HepG2 (cell line): ENCODE results near the gene STK32A.

Source experiments
- EZH2 ChIP-seq: conservative IDR thresholded peaks from 2 replicates; pipeline ENCODE4 v1.6.1; 2012; ENCODE audit warnings: mild to moderate bottlenecking, low read depth, low read length, moderate library complexity
- POLR2AphosphoS2 ChIP-seq: IDR thresholded peaks from 2 replicates; pipeline ENCODE4 v1.6.1; 2011; ENCODE audit warnings: low read depth, low read length, improper control_type of control experiment
- RFX5 ChIP-seq: IDR thresholded peaks from 2 replicates; pipeline ENCODE4 v1.6.1; 2011; ENCODE audit warnings: low read depth, low read length, improper control_type of control experiment
- ZFP1 ChIP-seq: IDR thresholded peaks from 2 replicates; pipeline ENCODE4 v1.6.1; 2016
- ZNF660 ChIP-seq: sonication (generic); formaldehyde crosslinking; IDR thresholded peaks from 2 replicates; pipeline ENCODE4 v1.5.1; 2020; ENCODE audit warnings: mild to moderate bottlenecking, low read depth, missing genetic modification reagents, borderline replicate concordance
- TF ChIP-seq, protein P1 (sequence below): IDR thresholded peaks from 2 replicates; pipeline ENCODE4 v1.6.1; 2016; ENCODE audit warnings: low read depth
- TF ChIP-seq, protein P2 (sequence below): sonication (generic); formaldehyde crosslinking; IDR thresholded peaks from 2 replicates; pipeline ENCODE4 v1.8.1; 2023; ENCODE audit warnings: mild to moderate bottlenecking, missing genetic modification reagents
- TF ChIP-seq, protein P3 (sequence below): fragments of 450-650 bp; IDR thresholded peaks from 2 replicates; pipeline ENCODE4 v1.6.1; 2016
- TF ChIP-seq, protein P4 (sequence below): sonication (generic); formaldehyde crosslinking; IDR thresholded peaks from 2 replicates; pipeline ENCODE4 v1.5.1; 2020; ENCODE audit warnings: mild to moderate bottlenecking, missing genetic modification reagents, moderate library complexity
- TF ChIP-seq, protein P5 (sequence below): sonication (generic); formaldehyde crosslinking; IDR thresholded peaks from 2 replicates; pipeline ENCODE4 v1.5.0; 2020; ENCODE audit warnings: mild to moderate bottlenecking, missing genetic modification reagents, moderate library complexity
- TF ChIP-seq, protein P6 (sequence below): IDR thresholded peaks from 2 replicates; pipeline ENCODE4 v1.6.1; 2016; ENCODE audit warnings: control low read depth
- TF ChIP-seq, protein P7 (sequence below): sonication (generic); formaldehyde crosslinking; IDR thresholded peaks from 2 replicates; pipeline ENCODE4 v1.5.0; 2020; ENCODE audit warnings: missing genetic modification reagents

DNA sequence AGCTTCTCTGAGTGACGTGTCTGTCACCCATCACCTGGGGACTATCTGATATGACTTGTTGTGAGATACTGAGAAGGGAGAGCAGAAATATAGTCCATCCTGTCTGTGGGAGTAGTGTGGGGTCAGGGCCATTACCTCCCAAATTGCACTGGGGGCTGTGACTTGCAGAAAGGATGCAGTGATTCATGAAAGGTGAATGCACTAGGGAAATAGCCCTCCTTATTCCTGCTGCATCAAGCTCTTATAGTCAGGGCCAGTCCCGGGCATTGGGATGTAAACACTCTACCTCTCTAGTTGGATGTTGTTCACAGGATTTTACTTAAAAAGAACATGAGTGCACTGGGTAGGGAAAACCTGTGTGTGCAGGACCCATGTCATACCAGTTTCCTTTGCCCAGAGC lies 124.8 kb downstream of the STK32A start:
- TF ChIP-seq, protein P1, sequence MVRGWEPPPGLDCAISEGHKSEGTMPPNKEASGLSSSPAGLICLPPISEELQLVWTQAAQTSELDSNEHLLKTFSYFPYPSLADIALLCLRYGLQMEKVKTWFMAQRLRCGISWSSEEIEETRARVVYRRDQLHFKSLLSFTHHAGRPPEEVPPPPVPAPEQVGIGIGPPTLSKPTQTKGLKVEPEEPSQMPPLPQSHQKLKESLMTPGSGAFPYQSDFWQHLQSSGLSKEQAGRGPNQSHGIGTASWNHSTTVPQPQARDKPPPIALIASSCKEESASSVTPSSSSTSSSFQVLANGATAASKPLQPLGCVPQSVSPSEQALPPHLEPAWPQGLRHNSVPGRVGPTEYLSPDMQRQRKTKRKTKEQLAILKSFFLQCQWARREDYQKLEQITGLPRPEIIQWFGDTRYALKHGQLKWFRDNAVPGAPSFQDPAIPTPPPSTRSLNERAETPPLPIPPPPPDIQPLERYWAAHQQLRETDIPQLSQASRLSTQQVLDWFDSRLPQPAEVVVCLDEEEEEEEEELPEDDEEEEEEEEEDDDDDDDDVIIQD, result no peak
- TF ChIP-seq, protein P2, sequence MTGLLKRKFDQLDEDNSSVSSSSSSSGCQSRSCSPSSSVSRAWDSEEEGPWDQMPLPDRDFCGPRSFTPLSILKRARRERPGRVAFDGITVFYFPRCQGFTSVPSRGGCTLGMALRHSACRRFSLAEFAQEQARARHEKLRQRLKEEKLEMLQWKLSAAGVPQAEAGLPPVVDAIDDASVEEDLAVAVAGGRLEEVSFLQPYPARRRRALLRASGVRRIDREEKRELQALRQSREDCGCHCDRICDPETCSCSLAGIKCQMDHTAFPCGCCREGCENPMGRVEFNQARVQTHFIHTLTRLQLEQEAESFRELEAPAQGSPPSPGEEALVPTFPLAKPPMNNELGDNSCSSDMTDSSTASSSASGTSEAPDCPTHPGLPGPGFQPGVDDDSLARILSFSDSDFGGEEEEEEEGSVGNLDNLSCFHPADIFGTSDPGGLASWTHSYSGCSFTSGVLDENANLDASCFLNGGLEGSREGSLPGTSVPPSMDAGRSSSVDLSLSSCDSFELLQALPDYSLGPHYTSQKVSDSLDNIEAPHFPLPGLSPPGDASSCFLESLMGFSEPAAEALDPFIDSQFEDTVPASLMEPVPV (CRISPR knock-in tag), result no peak
- TF ChIP-seq ZNF660 (no peak), ZFP1 (CRISPR knock-in tag) (no peak), POLR2AphosphoS2 (no peak), RFX5 (no peak), EZH2 (no peak)
- TF ChIP-seq, protein P3, sequence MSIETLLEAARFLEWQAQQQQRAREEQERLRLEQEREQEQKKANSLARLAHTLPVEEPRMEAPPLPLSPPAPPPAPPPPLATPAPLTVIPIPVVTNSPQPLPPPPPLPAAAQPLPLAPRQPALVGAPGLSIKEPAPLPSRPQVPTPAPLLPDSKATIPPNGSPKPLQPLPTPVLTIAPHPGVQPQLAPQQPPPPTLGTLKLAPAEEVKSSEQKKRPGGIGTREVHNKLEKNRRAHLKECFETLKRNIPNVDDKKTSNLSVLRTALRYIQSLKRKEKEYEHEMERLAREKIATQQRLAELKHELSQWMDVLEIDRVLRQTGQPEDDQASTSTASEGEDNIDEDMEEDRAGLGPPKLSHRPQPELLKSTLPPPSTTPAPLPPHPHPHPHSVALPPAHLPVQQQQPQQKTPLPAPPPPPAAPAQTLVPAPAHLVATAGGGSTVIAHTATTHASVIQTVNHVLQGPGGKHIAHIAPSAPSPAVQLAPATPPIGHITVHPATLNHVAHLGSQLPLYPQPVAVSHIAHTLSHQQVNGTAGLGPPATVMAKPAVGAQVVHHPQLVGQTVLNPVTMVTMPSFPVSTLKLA, result no peak
- TF ChIP-seq, protein P4, sequence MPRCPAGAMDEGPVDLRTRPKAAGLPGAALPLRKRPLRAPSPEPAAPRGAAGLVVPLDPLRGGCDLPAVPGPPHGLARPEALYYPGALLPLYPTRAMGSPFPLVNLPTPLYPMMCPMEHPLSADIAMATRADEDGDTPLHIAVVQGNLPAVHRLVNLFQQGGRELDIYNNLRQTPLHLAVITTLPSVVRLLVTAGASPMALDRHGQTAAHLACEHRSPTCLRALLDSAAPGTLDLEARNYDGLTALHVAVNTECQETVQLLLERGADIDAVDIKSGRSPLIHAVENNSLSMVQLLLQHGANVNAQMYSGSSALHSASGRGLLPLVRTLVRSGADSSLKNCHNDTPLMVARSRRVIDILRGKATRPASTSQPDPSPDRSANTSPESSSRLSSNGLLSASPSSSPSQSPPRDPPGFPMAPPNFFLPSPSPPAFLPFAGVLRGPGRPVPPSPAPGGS (CRISPR knock-in tag), result no peak
- TF ChIP-seq, protein P5, sequence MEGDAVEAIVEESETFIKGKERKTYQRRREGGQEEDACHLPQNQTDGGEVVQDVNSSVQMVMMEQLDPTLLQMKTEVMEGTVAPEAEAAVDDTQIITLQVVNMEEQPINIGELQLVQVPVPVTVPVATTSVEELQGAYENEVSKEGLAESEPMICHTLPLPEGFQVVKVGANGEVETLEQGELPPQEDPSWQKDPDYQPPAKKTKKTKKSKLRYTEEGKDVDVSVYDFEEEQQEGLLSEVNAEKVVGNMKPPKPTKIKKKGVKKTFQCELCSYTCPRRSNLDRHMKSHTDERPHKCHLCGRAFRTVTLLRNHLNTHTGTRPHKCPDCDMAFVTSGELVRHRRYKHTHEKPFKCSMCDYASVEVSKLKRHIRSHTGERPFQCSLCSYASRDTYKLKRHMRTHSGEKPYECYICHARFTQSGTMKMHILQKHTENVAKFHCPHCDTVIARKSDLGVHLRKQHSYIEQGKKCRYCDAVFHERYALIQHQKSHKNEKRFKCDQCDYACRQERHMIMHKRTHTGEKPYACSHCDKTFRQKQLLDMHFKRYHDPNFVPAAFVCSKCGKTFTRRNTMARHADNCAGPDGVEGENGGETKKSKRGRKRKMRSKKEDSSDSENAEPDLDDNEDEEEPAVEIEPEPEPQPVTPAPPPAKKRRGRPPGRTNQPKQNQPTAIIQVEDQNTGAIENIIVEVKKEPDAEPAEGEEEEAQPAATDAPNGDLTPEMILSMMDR, result no peak
- TF ChIP-seq, protein P6, sequence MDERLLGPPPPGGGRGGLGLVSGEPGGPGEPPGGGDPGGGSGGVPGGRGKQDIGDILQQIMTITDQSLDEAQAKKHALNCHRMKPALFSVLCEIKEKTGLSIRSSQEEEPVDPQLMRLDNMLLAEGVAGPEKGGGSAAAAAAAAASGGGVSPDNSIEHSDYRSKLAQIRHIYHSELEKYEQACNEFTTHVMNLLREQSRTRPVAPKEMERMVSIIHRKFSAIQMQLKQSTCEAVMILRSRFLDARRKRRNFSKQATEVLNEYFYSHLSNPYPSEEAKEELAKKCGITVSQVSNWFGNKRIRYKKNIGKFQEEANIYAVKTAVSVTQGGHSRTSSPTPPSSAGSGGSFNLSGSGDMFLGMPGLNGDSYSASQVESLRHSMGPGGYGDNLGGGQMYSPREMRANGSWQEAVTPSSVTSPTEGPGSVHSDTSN (CRISPR knock-in tag), result no peak
- TF ChIP-seq, protein P7, sequence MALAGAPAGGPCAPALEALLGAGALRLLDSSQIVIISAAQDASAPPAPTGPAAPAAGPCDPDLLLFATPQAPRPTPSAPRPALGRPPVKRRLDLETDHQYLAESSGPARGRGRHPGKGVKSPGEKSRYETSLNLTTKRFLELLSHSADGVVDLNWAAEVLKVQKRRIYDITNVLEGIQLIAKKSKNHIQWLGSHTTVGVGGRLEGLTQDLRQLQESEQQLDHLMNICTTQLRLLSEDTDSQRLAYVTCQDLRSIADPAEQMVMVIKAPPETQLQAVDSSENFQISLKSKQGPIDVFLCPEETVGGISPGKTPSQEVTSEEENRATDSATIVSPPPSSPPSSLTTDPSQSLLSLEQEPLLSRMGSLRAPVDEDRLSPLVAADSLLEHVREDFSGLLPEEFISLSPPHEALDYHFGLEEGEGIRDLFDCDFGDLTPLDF (CRISPR knock-in tag), result no peak
